ENCODE measurements around the gene COL19A1. TPM values are rescaled to one million over a fixed set of nuclear protein-coding genes. Genes with fewer than 3 reads are reported as not detected.

Gene COL19A1
- total and polyA plus RNA-seq, 9 of the 15 experiments (the other 6 are each of a cell fraction or from before 2014, with no cell fraction given) = not detected

- 0% methylated on average over 2 of the region's 2 CpGs for WGBS (ENCODE audit: insufficient coverage, low coverage, missing lambda C conversion rate)
- H2AFZ ChIP-seq (ENCODE audit: low read depth, low read length) = no peak overlapping the region
- BruUV-seq (replicated peaks) = no TSS peak
- TF ChIP-seq ZNF518B (CRISPR knock-in tag; IDR thresholded peaks at IDR 0.05) (no peak), ZNF277 (CRISPR knock-in tag; IDR thresholded peaks at IDR 0.05; ENCODE audit: borderline replicate concordance) (no peak), HDAC2 (IDR thresholded peaks at IDR 0.05) (no peak), PTTG1 (tag; IDR thresholded peaks at IDR 0.05; ENCODE audit: low read depth) (no peak), BRCA1 (IDR thresholded peaks at IDR 0.05) (no peak), BRCA1 (CRISPR knock-in tag; IDR thresholded peaks at IDR 0.05) (no peak), ZNF24 (IDR thresholded peaks at IDR 0.05) (no peak), BRD4 (IDR thresholded peaks at IDR 0.05) (no peak), ZNF589 (CRISPR knock-in tag; IDR thresholded peaks at IDR 0.05; ENCODE audit: low read depth) (no peak), TAF9B (IDR thresholded peaks at IDR 0.05; ENCODE audit: partially characterized antibody) (no peak), CREB3L1 (IDR thresholded peaks at IDR 0.05; ENCODE audit: borderline replicate concordance, low read depth) (no peak), NCOA6 (IDR thresholded peaks at IDR 0.05) (no peak), CREM (IDR thresholded peaks at IDR 0.05; ENCODE audit: low read depth) (no peak), HNRNPH1 (optimal IDR thresholded peaks at IDR 0.05; ENCODE audit: low read depth, low read length) (no peak), CREB1 (IDR thresholded peaks at IDR 0.05) (no peak), CREB1 (CRISPR knock-in tag; IDR thresholded peaks at IDR 0.05) (no peak), NEUROD1 (IDR thresholded peaks at IDR 0.05; ENCODE audit: borderline replicate concordance, low read depth, low read length, partially characterized antibody) (no peak), CSDE1 (IDR thresholded peaks at IDR 0.05) (no peak)
- intact Hi-C loops (cut with micrococcal nuclease) = no loop called here
- H3K27me3 ChIP-seq (ENCODE audit: control insufficient read depth in 2 of 2, insufficient read depth in 2 of 2, low read length in 2 of 2) = peaks cover 0 to 5% of the 10 kb centered on the region in 2 experiments; a peak in 1 of 5 replicates
- no peak overlapping the region for H3K27ac ChIP-seq (ENCODE audit: extremely low read depth, low read depth, low read length)
- DNase-seq (ENCODE audit: extremely low read depth in 1 of 4, low spot score in 3 of 4) (no peak), FAIRE-seq (no peak), ATAC-seq (no peak)
- H3K4me1 ChIP-seq (replicated peaks in 1 of 2; ENCODE audit: control insufficient read depth in 2 of 2, insufficient read depth in 2 of 2, low read length in 2 of 2) = no peaks in the 10 kb centered on the region
- in situ Hi-C loops (cut with MboI) = no loop called here
- CTCF ChIA-PET (ENCODE audit: low intra/inter-chr PET ratio) = no interaction called here
- no peak overlapping the region for H3K4me3 ChIP-seq
- H3K9me1 ChIP-seq (ENCODE audit: control insufficient read depth, insufficient read depth, low read length) = no peaks in the 10 kb centered on the region
- H3K79me2 ChIP-seq (ENCODE audit: control insufficient read depth, insufficient read depth, low read length) = no peaks in the 10 kb centered on the region
- no peaks in the 10 kb centered on the region for H3K36me3 ChIP-seq (ENCODE audit: control insufficient read depth, insufficient read depth, low read length)
- no peaks in the 10 kb centered on the region for H4K20me1 ChIP-seq (replicated peaks; ENCODE audit: control insufficient read depth, insufficient read depth, low read length)
- H3K9me3 ChIP-seq (replicated peaks; ENCODE audit: control insufficient read depth, insufficient read depth, low read depth, low read length) = no peaks in the 10 kb centered on the region
- H3K9ac ChIP-seq (ENCODE audit: insufficient read depth in 1 of 2, low read depth in 2 of 2, low read length in 2 of 2) = no peak overlapping the region
- POLR2A ChIA-PET = interaction anchor here (0.6 to 1.1 kb wide), 3 partner anchors 17 to 261 kb away, joined by 3 to 4 read pairs (median 3); no protein-coding TSS in a partner anchor
- no peak overlapping the region for H3K4me2 ChIP-seq (ENCODE audit: insufficient read depth, low read length)
Measured at GRCh38 chr6:69873291-69873690, 6.9 kb downstream of the COL19A1 start.
